Upper lobe of right lung (tissue), 1 donor: ENCODE results near the gene ABCC4. TPM values are rescaled to one million over a fixed set of nuclear protein-coding genes. Genes with fewer than 3 reads are reported as not detected.

Experiments used
- ATAC-seq: fragments of 200-7000 bp; cut with Tn5 transposase; one replicate; pipeline ENCODE4 v1.9.1; 2020; ENCODE audit warnings: mild to moderate bottlenecking, moderate library complexity
- DNase-seq: peaks from one replicate; pipeline ENCODE4 v3.0.0-alpha.2; 2020
- H3K27ac ChIP-seq: fragments of 200-600 bp; one replicate; pipeline ENCODE4 v1.8.0; 2022
- H3K27me3 ChIP-seq: fragments of 200-600 bp; one replicate; pipeline ENCODE4 v1.8.0; 2022; ENCODE audit warnings: mild to moderate bottlenecking
- H3K36me3 ChIP-seq: fragments of 200-600 bp; one replicate; pipeline ENCODE4 v1.8.0; 2022
- H3K4me1 ChIP-seq: fragments of 200-600 bp; one replicate; pipeline ENCODE4 v1.8.0; 2022
- H3K4me3 ChIP-seq: fragments of 200-600 bp; one replicate; pipeline ENCODE4 v1.8.0; 2022; ENCODE audit warnings: mild to moderate bottlenecking
- H3K9me3 ChIP-seq: fragments of 200-600 bp; one replicate; pipeline ENCODE4 v1.8.0; 2022
- intact Hi-C: fragments of 100-400 bp; cut with DNase I; formaldehyde crosslinking; loops from one replicate; pipeline ENCODE4 v1.11.0; 2022
- total RNA-seq: library from RNA; stranded (reverse); fragmentation: NEBNext Ultra II Directional; extraction: Animal tissue kit (Norgen Biotek cat#: 25700); gene quantifications from one replicate; pipeline ENCODE4 v1.2.1, GENCODE V29; 2021
- TF ChIP-seq, protein P1 (sequence below): fragments of 200-600 bp; IDR thresholded peaks from one replicate; pipeline ENCODE4 v1.8.0; 2022; ENCODE audit warnings: antibody characterized with exemption
- donor health status: DM: no; HTN: yes; CAD: no; lungs with severe emphysema.

ABCC4 gene
- total RNA-seq, 1 donor from 2014 or later: 28.1 TPM

DNA sequence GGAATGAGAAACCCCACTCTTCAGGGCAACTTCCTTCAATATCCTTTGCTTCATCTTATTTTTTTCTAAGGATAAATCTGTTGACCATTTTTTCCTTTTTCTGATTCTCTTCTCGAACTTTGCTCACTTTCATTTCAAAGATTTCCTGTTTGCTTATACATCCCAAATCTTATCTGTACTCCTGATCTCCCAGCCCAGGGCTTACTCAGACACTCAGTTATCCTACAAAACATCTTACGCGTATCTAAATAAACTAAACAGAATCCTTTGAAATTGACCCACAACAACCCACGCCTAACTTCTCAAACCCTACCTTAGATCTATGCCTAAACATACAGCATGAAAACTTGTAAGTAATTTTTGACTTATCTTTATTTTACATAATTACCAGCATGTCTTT is 179.2 kb downstream of the ABCC4 start:
- Histone ChIP-seq H3K36me3 (no peaks in the 10 kb centered on the region), H3K27ac (no peak overlapping the region), H3K27me3 (no peaks in the 10 kb centered on the region), H3K4me3 (no peak overlapping the region), H3K4me1 (no peaks in the 10 kb centered on the region), H3K9me3 (no peaks in the 10 kb centered on the region)
- DNase-seq (no peak), ATAC-seq (no peak)
- intact Hi-C loops: no loop called here
- TF ChIP-seq, protein P1, sequence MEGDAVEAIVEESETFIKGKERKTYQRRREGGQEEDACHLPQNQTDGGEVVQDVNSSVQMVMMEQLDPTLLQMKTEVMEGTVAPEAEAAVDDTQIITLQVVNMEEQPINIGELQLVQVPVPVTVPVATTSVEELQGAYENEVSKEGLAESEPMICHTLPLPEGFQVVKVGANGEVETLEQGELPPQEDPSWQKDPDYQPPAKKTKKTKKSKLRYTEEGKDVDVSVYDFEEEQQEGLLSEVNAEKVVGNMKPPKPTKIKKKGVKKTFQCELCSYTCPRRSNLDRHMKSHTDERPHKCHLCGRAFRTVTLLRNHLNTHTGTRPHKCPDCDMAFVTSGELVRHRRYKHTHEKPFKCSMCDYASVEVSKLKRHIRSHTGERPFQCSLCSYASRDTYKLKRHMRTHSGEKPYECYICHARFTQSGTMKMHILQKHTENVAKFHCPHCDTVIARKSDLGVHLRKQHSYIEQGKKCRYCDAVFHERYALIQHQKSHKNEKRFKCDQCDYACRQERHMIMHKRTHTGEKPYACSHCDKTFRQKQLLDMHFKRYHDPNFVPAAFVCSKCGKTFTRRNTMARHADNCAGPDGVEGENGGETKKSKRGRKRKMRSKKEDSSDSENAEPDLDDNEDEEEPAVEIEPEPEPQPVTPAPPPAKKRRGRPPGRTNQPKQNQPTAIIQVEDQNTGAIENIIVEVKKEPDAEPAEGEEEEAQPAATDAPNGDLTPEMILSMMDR: no peak

DNA sequence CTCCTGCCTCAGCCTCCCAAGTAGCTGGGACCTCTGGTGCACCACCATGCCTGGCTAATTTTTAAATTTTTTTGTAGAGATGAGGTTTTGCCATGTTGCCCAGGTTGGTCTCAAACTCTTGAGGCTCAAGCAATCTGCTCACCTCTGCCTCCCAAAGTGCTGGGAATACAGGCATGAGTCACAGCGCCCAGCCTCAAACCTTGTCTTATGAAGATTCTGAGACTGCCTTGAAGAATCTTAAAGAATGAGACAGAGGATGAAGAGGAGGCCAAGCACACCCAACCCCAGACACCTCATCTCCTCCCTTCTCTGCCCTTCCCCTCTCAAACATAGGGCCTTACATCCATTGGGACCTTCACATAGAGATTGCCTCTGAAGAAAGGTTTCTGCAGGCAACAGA is 179.7 kb downstream of the ABCC4 start:
- H3K4me3 ChIP-seq: no peak overlapping the region
- H3K27me3 ChIP-seq: no peaks in the 10 kb centered on the region
- ATAC-seq (no peak), DNase-seq (no peak)
- H3K4me1 ChIP-seq: no peaks in the 10 kb centered on the region
- intact Hi-C loops: no loop called here
- no peak overlapping the region for H3K27ac ChIP-seq
- no peaks in the 10 kb centered on the region for H3K36me3 ChIP-seq
- TF ChIP-seq, protein P1: no peak
- no peaks in the 10 kb centered on the region for H3K9me3 ChIP-seq

DNA sequence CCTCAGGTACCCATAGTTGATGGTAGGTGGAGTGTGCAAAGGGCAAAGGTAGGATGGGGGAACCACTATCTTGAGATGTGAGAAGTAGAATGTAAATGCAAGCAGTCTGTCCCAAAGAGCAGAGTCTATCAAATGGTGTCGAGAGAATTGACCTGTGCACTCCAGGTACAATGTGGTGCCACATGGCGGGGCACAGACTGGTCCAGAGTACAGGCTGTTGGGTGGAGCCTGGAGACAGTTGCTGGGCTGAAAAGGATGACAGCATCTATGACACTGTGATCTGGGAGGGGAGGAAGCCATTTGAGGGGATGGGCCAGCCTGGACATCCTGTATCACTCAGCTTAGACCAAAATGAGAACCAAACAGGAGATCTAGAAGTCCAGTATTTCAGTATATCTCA is 180.6 kb downstream of the ABCC4 start:
- H3K4me1 ChIP-seq: no peaks in the 10 kb centered on the region
- TF ChIP-seq, protein P1: no peak
- ATAC-seq (no peak), DNase-seq (no peak)
- no peaks in the 10 kb centered on the region for H3K9me3 ChIP-seq
- intact Hi-C loops: no loop called here
- H3K36me3 ChIP-seq: no peaks in the 10 kb centered on the region
- no peak overlapping the region for H3K4me3 ChIP-seq
- no peaks in the 10 kb centered on the region for H3K27me3 ChIP-seq
- H3K27ac ChIP-seq: no peak overlapping the region

DNA sequence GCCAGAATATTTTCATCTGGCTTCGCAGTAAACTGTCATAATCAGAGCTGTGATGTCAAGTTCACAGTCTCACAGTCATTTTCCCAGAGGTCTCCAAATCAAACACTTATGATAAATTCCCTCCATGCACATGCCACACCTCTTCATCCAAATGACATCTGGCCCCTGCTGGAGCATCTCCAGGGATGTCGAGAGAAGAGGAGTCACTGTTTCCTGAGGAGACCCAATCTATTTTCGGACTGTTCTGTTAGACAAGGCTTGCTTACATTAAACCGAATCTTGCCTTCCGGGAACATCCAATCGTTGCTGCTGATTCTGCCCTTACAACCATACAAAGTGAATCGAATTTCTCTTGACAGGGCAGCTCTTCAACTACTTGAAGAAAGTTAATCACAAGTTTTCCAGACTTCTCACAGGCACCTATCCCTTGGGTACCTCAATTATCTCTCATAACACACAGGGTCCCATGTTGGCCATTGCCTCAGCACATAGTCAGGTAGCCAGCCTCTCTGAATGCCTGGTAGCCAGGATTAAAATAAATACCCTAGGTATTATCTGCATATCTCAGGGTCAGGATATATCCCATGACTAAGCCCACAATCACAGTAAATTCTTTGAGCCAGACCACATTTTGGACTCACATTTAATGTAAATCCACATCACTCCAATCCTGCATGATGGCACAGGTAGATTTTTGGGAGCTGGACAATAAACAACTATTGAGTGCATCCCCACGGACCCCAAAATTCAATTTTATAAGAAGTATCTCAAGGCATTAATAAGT is 182.5 kb downstream of the ABCC4 start:
- no peak overlapping the region for H3K4me3 ChIP-seq
- no peaks in the 10 kb centered on the region for H3K36me3 ChIP-seq
- no peaks in the 10 kb centered on the region for H3K9me3 ChIP-seq
- DNase-seq (no peak), ATAC-seq (no peak)
- TF ChIP-seq, protein P1: no peak
- intact Hi-C loops: no loop called here
- H3K27ac ChIP-seq: no peak overlapping the region
- H3K4me1 ChIP-seq: no peaks in the 10 kb centered on the region
- no peaks in the 10 kb centered on the region for H3K27me3 ChIP-seq

DNA sequence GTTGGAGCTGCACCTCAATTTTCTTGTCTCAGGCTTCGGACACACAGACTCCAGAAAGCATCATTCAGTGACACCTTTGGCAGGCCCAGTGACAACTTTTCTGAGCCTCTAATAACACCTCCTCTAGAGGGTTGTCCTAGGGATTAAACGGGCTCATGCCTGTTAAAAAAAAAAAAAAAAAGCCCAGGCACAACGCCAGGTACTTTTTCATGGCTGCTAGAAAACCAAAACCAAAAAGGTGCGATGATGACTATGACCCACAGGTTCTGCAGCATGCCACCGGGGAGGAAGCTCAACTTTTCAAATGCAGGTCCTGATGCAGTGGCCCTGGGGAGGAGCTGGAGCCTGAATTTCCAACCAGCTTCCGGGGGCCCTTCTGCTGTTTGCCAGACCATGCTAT is 184.2 kb downstream of the ABCC4 start:
- DNase-seq: no peak
- intact Hi-C loops: no loop called here
- TF ChIP-seq, protein P1: no peak
- no peaks in the 10 kb centered on the region for H3K27me3 ChIP-seq
- ATAC-seq: no peak
- no peaks in the 10 kb centered on the region for H3K9me3 ChIP-seq
- no peak overlapping the region for H3K27ac ChIP-seq
- H3K4me1 ChIP-seq: no peaks in the 10 kb centered on the region
- no peak overlapping the region for H3K4me3 ChIP-seq
- no peaks in the 10 kb centered on the region for H3K36me3 ChIP-seq
